HG03460 (cell line): ENCODE measurements around the gene EXOSC3.
A peak's percentile ranks its signal among the peaks of the same experiment; 100 is the strongest.
"Not testable (repeated sequence)": the region's sequence is repeated elsewhere in the genome, so short reads cannot be mapped to it uniquely, and the experiment has no call there.

Source experiments
- ATAC-seq: cut with Tn5 transposase; IDR thresholded peaks from one replicate; pipeline ENCODE4 v1.9.1; 2021; ENCODE audit not compliant: unreplicated experiment

The EXOSC3 gene

DNA sequence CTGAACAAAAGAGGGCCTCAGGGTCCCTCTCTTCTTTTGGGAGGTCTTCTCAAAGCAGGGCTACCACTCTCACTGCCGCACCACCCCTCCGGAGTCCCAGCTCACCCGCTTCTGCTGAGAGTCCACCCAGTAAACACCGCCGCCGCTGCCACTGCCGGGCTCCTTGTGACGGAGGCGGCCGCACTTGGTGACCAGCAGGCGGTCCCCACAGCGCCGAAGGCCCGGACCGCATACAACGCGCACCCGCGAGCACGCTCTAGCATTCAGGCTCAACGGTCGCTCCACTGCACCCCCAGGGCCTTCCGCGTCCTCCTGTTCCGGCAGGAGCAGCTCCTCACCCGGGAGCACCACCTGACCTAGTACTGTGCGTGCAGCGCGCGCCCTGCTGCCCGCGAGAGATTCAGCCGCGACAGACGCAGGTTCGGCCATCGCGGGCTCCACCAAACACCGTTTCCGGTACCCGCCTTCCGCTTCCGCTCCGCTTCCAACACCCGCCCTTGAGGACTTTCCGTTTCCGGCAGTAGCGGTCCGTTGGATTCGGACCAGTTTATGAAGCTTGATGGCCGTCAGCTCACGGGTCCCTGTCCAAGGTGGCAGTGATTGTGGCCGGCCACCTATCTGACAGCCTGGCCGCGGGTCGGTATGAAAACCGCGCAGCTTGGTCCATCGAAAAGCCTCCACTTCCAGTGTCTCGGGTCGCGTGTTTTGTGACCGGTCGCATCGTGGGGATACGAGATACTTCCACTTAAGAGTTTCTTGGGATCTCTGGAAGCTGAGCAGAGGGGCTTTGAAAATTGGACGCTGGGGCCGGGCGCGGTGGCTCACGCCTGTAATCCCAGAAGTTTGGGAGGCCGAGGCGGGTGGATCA, at the start of gene EXOSC3:
Gene EXOSC3 (minus strand): TSS at position 449 of the 868 bp plus-strand sequence. CDS start 20 bp downstream, at position 429.
- peak; percentile 95 for ATAC-seq

DNA sequence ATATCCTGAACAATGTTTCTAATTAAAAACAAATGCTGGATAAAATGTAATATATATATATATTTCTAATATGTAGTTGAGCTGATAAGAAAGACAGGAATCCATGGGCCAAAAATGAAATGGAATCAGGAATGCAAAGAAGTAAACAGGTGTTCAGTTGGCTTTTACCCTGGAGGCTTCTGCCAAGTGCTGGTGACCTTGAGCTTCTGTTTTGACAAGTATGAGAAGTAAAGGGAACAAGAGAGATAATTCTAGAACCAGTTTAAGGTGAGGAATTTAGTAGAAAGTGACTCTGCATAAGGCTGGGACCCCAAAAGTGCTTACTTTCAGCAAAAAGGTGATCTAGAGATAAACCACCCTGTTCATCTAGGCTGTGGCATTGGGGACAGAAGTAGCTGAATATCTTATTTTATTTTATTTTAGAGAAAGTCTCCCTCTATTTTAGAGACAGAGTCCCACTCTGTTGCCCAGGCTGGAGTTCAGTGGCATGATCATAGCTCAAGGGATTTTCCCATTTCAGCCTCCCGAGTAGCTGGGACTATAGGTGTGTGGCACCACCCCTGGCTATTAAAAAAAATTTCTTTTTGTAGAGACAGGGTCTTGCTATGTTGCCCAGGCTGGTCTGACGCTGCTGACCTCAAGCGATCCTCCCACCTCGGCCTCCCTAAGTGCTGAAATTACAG, 42.8 kb upstream of the EXOSC3 start:
- no peak for ATAC-seq

DNA sequence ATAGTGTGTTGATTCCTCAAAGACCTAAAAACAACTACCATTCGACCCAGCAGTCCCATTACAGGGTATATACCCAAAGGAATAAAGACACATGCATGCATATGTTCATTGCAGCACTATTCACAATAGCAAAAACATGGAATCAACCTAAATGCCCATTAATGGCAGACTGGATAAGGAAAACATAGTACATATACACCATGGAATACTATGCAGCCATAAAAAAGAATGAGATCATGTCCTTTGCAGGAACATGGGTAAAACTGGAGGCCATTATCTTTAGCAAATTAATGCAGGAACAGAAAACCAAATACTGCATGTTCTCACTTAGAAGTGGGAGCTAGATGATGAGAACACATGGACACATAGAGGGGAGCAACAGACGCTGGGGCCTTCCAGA, 40.3 kb upstream of the EXOSC3 start:
- not testable (repeated sequence) for ATAC-seq

DNA sequence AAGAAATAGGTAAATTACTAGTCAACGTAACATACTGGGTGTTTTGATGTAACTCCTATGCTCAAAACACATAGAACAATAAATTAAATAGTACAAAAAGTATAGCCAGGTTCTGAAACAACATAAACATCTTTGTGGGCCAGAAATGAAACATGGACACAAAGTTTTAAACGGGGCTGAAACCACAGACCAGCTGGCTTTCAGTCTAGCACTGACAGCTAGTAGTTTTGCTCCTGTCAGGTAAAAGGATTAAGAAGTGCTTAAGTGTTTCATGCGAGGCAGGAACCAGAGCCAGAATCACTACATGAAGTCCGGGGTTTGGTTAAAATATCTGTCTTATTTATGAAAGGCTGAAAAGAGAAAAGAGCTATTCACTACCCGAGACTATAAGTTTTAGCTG, 35.3 kb upstream of the EXOSC3 start:
- ATAC-seq = no peak

DNA sequence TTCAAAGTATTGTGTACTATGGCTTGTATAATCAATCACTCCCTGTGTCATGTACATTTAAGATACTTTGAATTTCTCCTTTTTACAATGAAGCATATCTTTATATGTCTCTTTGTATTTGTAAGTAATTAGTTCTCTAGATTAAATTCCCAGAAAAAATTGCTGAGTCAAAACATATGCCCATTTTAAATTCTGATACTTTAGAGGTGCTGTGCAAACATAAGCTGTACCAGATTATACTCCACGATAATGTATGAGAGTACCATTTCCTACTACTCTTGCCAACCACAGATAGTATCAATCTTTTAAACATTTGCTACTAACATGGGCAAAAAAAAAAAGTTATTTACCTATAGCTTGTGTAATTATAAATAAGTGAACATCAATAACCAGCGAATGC, 34.0 kb upstream of the EXOSC3 start:
- ATAC-seq = no peak

DNA sequence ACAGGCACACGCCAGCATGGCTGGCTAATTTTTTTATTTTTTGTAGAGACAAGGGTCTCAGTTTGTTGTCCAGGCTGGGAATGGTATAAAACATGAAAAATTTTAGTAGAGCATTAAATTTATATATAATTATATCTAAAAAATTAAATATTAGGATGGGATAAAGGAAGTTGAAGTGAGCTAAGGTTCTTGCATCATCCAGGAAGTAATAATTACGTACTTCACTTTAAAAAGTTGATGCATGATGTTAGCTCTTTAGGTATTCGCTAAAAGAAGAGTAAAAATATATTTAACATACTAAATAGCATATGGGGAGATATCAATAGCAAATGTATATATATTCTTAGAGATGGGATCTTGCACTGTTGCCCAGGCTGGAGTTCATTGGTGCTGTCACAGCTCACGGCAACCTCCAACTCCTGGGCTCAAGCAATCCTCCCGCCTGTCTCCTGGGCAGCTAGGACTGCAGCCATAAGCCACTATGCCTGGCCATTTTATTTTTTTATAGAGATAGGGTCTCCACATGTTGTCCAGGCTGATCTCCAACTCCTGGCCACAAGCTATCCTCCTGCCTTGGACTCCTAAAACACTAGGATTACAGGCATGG, 28.0 kb upstream of the EXOSC3 start:
- no peak for ATAC-seq

DNA sequence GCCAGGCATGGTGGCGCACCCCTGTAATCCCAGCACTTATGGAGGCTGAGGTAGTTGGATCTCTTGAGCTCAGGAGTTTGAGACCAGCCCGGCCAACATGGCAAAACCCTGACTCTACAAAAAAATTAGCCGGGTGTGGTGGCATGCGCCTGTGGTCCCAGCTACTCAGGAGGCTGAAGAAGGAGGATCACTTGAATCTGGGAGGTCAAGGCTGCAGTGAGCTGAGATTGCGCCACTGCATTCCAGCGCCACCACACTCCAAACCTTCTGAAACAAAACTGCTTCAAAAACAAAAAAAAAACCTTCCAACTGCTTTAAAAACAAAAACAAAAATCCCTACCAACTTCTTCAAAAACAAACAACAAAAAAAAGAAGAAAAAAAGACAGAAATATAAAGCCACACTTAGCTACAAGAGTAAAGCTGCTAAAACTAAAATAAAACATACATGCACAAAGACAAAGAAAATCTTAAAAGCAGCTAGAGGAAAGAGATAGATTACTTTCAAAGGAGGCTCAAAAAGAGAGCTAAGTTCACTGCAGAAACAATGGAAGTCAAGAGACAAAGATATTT, 27.1 kb upstream of the EXOSC3 start:
- no peak for ATAC-seq

DNA sequence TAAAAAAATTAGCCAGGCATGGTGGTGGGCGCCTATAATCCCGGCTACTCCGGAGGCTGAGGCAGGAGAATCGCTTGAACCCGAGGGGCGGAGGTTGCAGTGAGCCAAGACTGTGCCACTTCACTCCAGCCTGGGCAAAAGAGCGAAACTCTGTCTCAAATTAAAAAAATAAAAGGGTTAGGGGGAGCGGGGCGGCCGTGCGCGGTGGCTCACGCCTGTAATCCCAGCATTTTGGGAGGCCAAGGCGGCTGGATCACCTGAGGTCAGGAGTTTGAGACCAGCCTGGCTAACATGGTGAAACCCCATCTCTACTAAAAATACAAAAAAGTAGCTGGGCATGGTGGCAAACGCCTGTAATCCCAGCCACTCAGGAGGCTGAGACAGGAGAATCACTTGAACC, 24.8 kb upstream of the EXOSC3 start:
- not testable (repeated sequence) for ATAC-seq

DNA sequence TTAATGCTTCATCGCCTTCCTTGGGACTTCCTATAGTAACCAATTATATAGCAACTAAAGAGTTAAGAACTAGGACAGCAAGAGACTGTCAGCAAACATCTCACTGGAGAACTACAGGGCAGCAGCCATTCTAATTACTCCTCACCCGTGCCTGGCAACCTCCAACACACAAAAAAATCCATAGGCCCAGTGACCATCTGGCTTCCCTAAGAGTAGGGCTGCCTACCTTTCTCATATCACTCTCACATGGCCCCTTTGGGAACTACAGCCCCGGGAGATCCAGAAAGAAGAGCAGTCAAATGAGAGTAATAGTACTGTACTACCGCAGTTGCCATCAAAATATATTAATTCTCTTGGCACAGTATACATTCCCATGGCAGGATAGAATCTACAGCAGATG, 21.4 kb upstream of the EXOSC3 start:
- ATAC-seq = no peak

DNA sequence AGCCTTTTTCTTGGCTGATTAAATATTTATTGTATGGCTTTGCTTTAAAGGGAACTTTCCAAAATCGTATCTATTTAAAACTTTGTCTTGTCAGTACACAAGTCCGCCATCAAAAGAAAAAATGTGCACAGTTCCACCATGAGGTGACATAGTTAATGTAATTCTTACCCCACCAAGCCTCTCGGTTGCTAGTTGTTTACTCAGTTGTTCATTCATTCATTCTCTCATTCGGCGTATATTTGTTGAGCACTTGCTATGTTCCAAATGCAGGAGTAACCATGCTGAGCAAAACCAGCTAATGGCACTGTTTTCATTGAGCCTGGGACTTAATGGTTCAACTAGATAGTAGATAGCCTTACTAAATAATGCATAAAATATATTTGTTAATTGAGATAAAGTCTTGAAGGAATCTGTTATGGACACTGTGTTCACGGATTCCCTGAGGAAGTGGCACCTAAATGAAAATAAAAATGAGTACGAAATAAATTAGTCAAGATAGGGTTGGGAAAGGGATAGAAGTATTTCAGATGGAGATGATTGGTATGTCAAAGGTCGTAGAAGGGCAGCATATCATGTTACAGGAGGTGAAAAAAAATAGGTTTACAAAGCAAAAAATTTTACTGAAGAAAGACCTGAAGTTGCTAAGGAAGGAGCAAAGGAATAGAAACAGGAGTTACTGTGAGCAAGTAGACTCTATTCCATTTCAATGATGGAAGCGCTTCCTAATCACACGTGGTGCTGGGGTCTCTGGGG, 17.3 kb upstream of the EXOSC3 start:
- ATAC-seq = no peak

DNA sequence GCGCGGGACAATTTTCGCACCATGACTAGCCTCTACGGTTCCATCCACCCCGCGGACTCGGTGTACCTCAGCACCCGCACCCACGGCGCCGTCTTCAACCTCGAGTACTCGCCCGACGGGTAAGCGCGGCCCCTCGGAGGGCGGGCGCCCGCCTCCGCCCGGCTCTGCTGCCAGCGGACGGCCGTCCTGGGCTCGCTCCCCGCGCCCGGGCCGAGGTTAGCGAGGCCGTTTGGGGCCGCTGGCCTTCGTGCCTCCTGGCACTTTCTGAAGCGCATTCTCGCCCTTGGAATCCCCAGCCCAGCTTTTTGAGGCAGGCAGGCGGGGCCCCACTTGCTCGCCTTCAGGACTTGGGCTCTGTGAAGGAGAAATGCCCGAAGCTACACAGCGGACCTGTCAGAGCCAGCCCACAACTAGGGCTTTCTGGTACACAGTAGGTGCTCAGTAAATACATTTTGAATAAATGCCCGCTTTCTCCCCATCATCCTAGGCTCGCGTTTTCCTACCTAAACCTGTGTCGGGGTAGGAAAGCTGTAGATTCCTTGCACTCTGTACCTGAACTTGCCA, 16.5 kb upstream of the EXOSC3 start:
- ATAC-seq = peak; percentile 48

DNA sequence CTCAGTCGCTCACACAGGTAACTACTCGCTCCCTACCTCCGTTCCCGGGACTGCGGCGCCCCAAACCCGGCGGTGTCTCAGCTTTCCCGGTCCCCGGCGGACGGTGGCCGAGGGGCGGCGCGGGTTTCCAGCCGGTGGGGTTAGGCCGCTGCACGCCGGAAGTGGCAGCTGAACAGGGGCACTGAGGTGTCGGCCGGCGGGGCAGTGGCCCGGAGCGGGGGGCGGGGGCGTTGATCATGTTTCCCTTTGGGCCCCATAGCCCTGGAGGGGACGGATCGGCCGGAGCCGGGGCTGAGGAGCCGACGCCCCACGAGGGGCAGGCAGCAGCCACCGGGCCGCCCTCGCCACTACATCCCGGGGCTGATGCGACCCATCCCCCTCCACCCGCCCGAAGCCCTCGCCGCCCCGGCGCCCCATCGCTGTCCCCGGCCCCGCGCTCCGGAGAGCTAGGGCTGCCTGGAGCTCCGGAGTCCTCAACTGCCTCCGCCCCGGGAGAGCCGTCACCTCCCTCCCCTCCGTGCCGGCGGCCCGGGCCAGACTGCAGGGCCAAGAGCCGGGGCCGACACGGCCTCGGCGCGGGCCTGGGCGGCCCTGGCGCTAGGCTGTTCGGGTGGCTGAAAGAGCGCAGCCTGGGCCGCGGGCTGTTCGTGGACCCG, 15.9 kb upstream of the EXOSC3 start, which contains the start of gene DCAF10:
Gene DCAF10 (plus strand): TSS at position 167 of the 656 bp plus-strand sequence. CDS start 70 bp downstream, at position 237.
- peak; percentile 59 for ATAC-seq

DNA sequence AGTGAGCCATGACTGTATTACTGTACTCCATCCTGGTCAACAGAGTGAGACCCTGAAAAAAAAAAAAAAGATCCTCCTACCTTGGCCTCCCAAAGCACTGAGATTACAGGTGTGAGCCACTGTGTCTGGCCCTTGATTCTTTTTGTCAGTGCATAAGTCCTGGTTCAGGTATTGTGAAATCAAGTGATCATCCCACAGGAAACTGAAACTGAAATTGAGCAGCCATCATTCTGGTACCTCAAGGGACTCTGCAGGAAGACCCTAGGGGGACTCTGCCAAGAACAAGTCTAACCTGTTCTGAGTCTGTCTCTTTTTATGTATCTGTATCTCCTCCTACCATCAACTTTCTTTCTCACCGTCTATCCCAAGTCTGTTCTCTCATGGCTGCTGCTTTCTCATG, 13.8 kb upstream of the EXOSC3 start:
- ATAC-seq = no peak

DNA sequence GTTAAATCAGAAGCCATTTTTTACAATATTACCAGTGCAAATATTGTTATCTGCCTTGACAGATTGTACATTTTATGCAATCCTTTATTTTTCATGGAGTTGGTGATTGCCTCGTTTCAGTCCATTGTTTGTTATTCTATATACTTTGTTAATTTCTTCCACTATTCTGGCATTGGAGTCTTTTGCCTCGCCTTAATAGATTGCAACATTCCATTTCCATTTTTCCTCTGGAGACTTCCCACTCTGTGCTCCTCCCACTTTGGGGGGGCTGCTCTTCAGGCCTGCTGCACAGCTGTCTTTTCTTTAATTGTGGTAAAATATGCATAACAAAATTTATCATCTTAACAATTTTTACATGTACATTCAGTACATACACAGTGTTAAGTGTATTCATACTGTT, 11.4 kb upstream of the EXOSC3 start:
- ATAC-seq = no peak

DNA sequence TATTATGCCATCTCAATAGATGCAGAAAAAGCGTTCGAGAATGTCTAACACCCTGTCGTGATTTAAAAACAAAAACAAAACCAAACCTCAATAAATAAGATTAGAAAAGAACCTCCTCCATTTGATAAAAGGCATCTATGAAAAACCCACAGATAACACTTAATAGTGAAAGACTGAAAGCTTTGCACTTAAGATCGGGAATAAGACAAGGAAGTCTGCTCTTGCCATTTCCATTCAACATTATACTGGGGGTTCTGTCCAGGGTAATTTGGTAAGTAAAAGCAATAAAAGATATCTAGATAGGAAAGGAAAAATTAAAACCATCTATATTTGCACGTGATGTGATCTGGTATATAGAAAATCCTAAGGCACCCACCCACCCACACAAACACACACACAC, 7.3 kb upstream of the EXOSC3 start:
- no peak for ATAC-seq

DNA sequence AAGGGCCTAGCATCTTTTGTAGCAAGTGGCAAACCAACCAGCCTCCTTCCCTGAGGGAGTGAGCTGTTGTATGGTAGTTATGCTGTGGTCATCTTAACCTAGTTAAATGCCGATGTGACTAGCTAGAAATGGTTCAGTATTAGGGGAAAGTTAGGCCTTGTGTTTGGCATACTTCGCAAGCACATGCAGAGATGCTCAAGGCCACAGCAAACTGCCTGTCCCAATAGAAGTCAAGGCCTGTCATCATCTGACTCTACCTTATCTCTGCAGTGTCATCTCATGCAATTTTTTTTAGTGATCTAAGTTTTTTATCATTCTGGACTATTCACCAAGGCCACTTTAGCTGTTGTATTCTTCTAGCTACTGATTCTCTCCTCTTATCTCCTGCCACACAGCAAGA, 5.2 kb upstream of the EXOSC3 start:
- no peak for ATAC-seq

DNA sequence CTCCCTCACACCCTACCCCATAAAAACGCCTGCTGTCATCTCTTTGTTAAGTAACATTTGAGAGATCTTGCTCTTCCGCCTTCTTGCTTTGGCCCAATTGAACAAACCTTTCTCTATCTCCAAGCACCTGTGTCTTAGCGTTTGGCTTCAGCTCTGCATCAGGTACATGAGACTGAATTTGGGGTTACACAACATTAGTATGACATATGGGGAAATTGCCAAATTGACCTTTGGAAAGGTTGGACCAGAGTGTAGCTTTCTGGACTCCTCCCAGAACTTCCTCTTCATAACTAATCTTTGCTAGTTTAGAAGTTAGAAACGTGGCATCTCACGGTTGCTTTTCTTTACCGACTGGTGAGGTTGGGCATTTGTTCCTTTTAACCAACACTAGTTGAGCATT, 3.5 kb upstream of the EXOSC3 start:
- ATAC-seq = no peak

DNA sequence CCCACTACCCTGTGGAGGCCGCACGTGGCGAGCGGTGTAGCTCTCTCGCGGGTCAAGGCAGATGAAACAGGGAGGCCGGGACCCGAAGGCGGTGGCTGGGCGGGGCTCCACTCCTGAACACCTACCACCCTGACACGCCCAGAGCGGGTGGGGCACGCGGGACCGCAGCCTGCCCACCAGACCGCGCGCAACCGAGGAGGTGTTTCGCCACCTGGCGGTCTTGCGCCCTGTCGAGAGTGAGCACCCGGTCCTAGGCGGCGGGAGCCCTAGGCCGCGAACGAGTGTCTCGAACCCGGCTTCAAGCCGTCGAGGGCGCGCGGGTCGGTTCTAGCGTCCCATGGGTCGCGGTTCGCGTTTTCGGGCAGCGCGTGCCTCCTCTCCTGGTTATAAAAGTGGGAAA, 2.2 kb upstream of the EXOSC3 start:
- ATAC-seq = no peak

DNA sequence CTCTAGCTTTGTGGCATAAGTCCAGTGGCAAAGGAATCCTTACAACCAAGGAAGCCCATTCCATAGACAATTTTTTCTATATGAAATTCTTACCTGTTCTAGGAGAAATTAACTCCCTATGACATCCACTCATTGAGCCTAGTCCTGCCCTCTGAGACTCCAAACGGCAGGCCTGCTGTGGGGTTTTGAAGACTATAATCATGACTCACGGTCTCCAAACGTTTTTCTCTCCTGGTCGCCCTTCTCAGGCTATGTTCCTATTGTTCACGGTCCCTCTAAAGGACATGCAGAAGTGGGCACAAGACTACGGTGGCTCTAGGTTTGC, 611 bp downstream of the EXOSC3 start:
- ATAC-seq = no peak

DNA sequence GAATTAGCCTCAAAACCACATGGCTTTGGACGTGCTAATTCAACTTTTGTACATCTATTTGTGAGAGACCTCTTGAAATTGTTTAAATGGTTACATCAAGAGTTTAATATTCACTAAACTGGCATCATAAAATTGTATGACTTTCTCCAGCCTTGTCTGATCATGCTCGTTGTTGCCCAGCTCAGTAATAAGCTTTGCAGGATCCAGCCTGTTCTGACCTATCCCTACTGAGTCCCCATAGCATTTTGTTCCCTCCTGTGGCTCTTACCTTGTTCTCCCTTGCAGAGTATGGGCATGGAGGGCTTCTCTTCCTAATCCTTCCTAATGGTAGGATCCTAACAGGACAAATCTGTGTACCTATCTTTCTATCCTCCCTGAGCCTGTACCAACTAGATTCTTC, 6.3 kb downstream of the EXOSC3 start:
- no peak for ATAC-seq
